HG02610 (cell line): ENCODE results near the gene ZSWIM8.
"Not testable (repeated sequence)": the region's sequence is repeated elsewhere in the genome, so short reads cannot be mapped to it uniquely, and the experiment has no call there.

ENCODE experiments used
- ATAC-seq: cut with Tn5 transposase; IDR thresholded peaks from one replicate; pipeline ENCODE4 v1.9.1; 2021; ENCODE audit warnings: mild to moderate bottlenecking, moderate library complexity; ENCODE audit not compliant: unreplicated experiment

ZSWIM8 gene

GRCh38 chr10:73812657-73813056 lies 27.3 kb downstream of the ZSWIM8 start:
- ATAC-seq: no peak

DNA sequence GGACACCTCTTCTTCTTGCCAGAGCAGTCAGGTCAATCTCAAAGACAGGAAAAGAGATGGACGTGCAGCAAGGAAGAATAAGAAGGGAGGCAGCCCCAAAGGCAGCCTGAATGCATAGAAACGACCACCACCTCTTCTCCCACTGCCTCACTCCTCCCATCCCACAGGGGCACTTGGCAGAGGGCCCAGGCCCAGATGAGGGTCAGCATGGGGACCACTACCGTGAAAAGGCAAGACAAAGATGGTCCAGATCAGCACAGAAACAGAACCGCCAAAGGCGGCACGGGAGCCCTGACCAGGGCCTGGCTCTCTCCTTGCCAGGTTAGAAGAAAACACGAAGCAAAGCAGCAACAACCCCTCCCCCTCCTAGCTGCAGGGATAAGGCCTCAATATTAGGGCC lies 27.9 kb downstream of the ZSWIM8 start:
- ATAC-seq: no peak

DNA sequence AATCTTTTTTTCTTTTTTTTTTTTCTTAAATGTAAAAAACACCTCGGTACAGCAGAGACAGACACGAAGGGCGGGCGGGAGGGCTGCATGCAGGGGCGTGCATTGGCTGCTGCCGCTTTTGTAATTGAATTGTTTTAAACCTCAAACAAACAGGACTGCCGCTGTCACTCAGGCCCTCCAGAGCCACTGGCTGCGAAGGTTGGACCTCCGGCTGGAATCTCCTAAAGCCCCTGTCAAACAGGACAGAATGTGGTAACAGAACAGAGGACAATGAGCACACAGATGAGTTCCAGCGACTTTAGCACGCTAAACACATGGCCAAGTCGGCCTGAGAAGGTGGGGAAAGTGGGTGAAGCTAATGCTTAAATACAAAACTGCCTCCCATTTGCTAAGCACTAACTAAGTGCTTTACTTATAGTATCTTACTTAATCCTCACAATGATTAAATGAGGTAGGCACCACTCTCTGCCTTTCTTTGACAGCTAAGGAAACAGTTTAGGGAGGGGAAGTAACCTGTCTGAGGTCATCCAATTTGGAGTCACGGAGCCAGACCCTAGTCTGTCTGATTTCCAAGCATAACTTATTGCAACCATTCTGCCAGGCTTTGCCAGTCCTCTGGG lies 29.0 kb downstream of the ZSWIM8 start:
- no peak for ATAC-seq

- ATAC-seq: no peak
These were observed 29.7 kb downstream of the ZSWIM8 start for GRCh38 chr10:73814896-73815718.

- no peak for ATAC-seq
These were observed 30.3 kb downstream of the ZSWIM8 start for GRCh38 chr10:73815719-73816030.

- no peak for ATAC-seq
These were observed 31.7 kb downstream of the ZSWIM8 start for GRCh38 chr10:73816917-73817729.

DNA sequence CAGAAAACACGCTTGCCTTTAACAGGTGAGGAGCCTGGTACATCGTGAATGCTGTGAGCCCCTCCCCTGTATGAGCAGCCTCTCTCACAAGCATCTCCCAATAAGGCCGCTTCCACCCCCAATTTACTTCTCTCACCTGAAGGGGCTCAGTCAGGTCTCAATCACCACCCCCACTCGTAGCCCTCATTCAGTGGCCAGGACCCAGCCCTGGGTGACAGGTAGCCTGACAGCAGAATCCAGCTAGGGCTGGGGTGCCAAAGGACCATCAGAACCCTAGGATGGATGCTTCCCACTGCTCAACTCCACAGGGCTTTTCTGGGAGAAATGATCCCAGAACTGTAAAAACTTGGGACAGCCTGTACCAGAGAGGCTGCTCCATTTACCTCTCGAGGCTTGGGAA lies 32.4 kb downstream of the ZSWIM8 start:
- ATAC-seq: no peak

DNA sequence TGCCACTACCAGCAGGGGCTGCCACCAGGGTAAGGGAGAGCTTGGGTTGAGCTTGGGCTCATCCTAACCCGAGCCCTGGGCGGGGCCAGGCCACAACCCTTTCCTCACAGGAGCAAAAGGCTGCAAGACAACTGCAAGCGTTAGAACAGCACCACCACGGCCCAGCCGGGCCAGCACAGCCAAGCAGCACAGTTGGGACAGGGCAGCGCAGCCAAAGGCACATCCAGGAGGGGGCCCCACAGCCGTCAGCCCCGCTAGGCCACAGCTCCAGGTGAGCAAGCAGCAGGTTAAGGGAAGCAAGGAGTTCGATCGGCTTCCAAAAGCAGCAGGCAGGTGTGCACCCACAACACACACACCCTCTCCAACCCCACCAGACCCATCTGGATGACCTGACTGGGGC lies 33.0 kb downstream of the ZSWIM8 start:
- ATAC-seq: no peak

GRCh38 chr10:73819081-73819480 lies 33.7 kb downstream of the ZSWIM8 start:
- ATAC-seq: no peak

DNA sequence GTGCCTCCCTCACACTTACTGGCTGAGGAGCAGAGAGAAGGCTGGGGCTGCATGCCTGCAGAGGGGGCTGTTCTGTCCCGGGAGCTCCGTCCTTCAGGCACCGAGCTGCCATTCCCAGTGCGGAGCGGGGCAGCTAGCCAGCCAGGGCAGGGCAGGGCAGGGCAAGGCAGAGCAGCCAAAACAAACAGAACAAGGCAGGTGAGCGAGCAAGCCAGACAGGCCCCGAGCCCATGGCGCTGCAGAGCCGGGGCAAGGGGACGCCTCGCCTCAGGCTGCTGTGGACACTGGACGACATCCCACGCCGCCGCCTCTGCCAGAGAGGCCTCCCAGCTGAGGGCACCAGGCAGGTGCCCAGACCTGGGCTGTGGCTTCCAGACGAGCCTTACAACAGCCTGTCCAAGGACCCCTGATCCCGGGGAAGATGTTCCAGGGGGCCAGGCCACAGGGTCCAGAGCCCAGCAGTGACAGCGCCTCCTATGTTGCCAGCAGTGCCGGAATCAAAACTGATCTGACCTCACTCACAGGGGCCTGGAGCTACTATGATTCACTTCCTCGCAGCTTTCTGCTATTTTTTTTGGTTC lies 34.2 kb downstream of the ZSWIM8 start:
- no peak for ATAC-seq

- ATAC-seq: no peak
These were observed 38.0 kb downstream of the ZSWIM8 start for GRCh38 chr10:73823391-73823790.

DNA sequence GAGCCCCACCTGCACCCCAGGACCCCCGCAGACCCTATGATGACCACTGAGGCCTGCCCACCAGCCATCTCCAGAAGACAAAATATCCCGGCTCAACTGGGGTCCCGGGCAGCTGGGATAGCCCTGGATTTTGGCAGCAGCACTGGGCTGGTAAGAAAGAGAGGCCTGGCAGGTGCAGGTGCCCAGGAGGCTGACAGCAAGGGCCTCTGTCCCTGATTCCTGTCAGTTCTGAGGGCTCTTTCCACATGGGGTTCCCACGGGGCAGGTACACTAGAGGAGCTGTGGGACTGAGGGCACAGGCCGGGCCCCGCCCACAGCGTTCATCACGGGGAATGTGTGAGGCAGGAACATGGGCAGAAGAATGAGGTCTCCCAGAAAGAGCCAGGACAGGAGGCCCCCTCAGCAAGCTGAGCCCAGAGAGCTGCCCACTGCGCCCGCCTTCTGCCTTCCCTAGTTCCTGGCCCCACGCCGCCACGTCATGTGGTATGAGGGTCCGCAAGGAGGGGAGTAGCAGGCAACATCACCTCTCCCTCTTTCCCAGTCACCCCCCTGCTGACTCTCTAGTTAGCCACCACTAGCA lies 38.8 kb downstream of the ZSWIM8 start:
- ATAC-seq: no peak

GRCh38 chr10:73827346-73828089 lies 42.1 kb downstream of the ZSWIM8 start:
- ATAC-seq: no peak

DNA sequence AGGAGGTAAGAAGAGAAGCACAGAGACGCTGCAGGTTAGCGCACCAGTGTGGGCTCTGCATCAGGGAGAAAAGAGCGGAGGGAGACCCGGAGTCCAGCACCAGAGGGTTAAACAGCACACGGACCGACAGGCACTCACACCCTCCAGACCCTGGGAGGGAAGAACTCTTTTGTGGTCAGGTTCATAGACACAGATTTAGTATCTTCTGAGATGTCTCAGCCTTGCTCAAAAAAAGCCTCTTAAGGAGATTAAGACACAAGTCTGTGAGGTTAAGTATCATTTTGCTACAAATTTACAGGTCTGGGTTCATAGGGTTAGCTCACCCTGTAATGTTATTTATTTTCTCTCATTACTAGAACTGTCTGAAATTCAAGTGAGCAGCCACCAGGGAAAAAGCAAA lies 42.8 kb downstream of the ZSWIM8 start:
- ATAC-seq: no peak

DNA sequence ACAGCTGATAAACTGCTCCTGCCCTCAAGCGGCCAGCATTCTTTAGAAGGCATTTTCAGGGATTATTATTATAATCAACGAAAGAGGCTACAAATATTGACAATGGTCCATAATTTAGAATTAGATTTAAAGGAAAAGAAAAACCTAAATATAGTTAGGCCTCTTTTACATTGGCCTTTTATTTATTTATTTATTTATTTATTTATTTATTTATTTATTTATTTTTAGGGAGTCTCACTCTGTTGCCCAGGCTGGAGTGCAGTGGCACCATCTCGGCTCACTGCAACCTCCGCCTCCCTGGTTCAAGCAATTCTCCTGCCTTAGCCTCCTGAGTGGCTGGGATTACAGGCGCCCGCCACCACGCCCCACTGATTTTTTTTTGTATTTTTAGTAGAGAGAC lies 43.7 kb downstream of the ZSWIM8 start:
- ATAC-seq: not testable (repeated sequence)

- no peak for ATAC-seq
These were observed 51.1 kb downstream of the ZSWIM8 start for GRCh38 chr10:73836427-73836980.

DNA sequence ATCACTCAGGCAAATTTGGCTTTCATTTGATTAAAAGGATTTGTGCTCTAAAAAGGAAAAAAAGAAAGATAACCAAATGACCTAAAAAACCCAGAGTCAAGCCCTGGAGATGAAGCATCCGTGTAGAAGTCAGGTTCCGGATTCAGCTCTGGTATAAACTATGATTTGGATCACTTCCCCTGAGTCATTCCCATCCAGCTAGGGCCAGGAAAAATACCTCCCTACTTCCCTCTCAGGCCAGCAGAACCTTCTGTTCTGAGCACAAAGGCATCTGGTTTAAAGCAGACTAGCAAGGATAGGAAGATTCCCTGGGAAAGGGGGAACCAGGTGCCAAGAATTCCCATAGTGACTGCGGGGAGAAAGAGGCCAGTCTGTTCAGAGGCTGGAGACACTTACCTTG lies 51.7 kb downstream of the ZSWIM8 start:
- ATAC-seq: no peak

DNA sequence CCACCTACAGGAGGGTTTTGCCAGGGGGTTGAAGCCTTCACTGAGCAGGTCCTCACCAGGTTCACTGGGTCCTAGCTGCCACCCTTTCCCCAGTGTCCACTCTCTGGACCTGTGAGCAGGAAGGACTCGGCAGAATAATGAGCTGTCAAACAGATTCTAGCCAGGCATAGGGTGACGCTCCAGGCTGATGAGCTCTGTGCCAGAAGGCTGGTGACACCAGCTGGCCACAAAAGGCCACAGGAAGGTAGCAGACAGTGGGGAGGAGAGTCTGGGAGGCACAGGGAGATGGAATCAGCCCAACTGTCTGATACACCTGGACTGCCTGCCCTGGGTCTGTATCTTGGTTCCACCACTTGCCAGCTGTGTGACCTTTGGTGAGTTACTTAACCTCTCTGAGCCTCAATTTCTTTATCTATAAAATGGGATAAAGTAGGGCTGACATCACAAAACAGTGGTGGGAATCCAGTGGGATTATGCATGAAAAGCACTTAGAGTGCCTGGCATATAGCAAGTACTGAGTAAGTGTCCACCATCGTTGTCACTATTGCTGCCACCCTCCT lies 52.7 kb downstream of the ZSWIM8 start:
- ATAC-seq: no peak

DNA sequence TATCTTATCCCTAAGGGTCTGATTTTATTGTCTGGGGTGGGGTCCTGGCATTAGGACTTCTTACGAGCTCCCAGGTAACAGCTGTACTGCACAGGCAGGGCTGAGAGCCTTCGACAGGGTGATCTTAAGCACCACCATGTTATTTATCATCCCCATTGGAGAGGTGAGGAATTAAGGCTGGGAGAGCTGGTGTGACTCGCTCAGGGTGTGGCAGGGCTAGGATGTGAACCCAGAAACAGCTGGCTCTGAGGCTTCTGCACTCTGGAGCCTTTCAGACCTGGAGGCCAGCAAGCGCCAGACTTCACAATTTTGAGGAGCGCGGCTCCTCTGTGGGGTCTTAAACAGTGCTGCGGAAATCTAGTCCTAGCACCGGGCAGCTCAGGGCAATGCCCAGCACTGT lies 53.4 kb downstream of the ZSWIM8 start:
- ATAC-seq: no peak
